SK-N-SH (cell line): ENCODE results near the gene SV2B.

ENCODE experiments used
- CHD2 ChIP-seq: fragments of 150-350 bp; IDR thresholded peaks from 2 replicates; pipeline ENCODE4 v1.6.1; 2018; ENCODE audit warnings: low read length; ENCODE audit not compliant: partially characterized antibody
- CTCF ChIP-seq: fragments of 200-600 bp; sonication (generic); IDR thresholded peaks from 2 replicates; pipeline ENCODE4 v1.6.1; 2017; ENCODE audit warnings: antibody characterized with exemption, mild to moderate bottlenecking, moderate library complexity
- GATA2 ChIP-seq: sonication (generic); formaldehyde crosslinking; IDR thresholded peaks from 2 replicates; pipeline ENCODE4 v1.5.0; 2020; ENCODE audit warnings: mild to moderate bottlenecking, missing genetic modification reagents
- JUND ChIP-seq: IDR thresholded peaks from 2 replicates; pipeline ENCODE4 v1.4.0; 2012
- MAX ChIP-seq: IDR thresholded peaks from 2 replicates; pipeline ENCODE4 v1.4.0; 2012; ENCODE audit warnings: low read depth
- MXI1 ChIP-seq: IDR thresholded peaks from 2 replicates; pipeline ENCODE4 v1.6.1; 2012; ENCODE audit warnings: mild to moderate bottlenecking, low read depth, low read length, improper control_type of control experiment
- POLR2AphosphoS5 ChIP-seq: IDR thresholded peaks from 2 replicates; pipeline ENCODE4 v1.6.1; 2012; ENCODE audit warnings: low read depth, low read length
- RAD21 ChIP-seq: IDR thresholded peaks from 2 replicates; pipeline ENCODE4 v1.6.1; 2012; ENCODE audit warnings: mild to moderate bottlenecking, low read length
- REST ChIP-seq: IDR thresholded peaks from 2 replicates; pipeline ENCODE4 v1.6.1; 2012; ENCODE audit warnings: mild to moderate bottlenecking, low read depth, low read length, moderate library complexity
- RXRA ChIP-seq: IDR thresholded peaks from 2 replicates; pipeline ENCODE4 v1.4.0; 2012; ENCODE audit warnings: low read depth, mild to moderate bottlenecking, borderline replicate concordance
- TAF1 ChIP-seq: IDR thresholded peaks from 2 replicates; pipeline ENCODE4 v1.6.1; 2012; ENCODE audit warnings: low read depth, mild to moderate bottlenecking, low read length, moderate library complexity, borderline replicate concordance
- USF2 ChIP-seq: fragments of 150-350 bp; IDR thresholded peaks from 2 replicates; pipeline ENCODE4 v1.6.1; 2017; ENCODE audit warnings: antibody characterized with exemption, low read length, low read depth, borderline replicate concordance
- YY1 ChIP-seq: IDR thresholded peaks from 2 replicates; pipeline ENCODE4 v1.4.0; 2012; ENCODE audit warnings: low read depth, mild to moderate bottlenecking

GRCh38 chr15:91306144-91306543 is 206.1 kb downstream of the SV2B start:
- TF ChIP-seq CTCF (no peak), REST (no peak), USF2 (no peak), YY1 (no peak), JUND (no peak), MAX (no peak), CHD2 (no peak), RXRA (no peak), RAD21 (no peak), MXI1 (no peak), GATA2 (no peak), TAF1 (no peak), POLR2AphosphoS5 (no peak)
